H1 (cell line): Measurements from ENCODE around the gene RERE. TPM values are rescaled to one million over a fixed set of nuclear protein-coding genes. Genes with fewer than 3 reads are reported as not detected.

ENCODE experiments used
- CTCF ChIA-PET: fragments of 300-600 bp; sonication (Branson Sonifier 250); formaldehyde crosslinking; loops from one replicate; lab custom pipeline; 2021; ENCODE audit not compliant: partially characterized antibody; lab: Charles Lee
- POLR2A ChIA-PET: fragments of 300-600 bp; sonication (Branson Sonifier 250); formaldehyde crosslinking; loops from one replicate; lab custom pipeline; 2021; ENCODE audit warnings: inconsistent platforms; ENCODE audit not compliant: partially characterized antibody; lab: Charles Lee
- DNase-seq, 2 experiments: peaks; one replicate each; pipeline versions ENCODE4 v3.0.0 to v3.0.0-alpha.2; 2010 to 2022; ENCODE audit warnings: low spot score in 2 of 2, low read depth in 1 of 2, mixed read lengths in 1 of 2
- FAIRE-seq: peaks from 2 replicates; lab custom pipeline; 2011; peaks lifted over from hg19 to GRCh38; lab: Jason Lieb, UNC
- H2AFZ ChIP-seq: 2 replicates; pipeline ENCODE4 v1.8.1; 2012; ENCODE audit warnings: low read length, inconsistent platforms
- H2AK5ac ChIP-seq: 2 replicates; pipeline ENCODE4 v1.6.1; 2013; ENCODE audit warnings: low read depth, low read length
- H2BK120ac ChIP-seq: replicated peaks from 2 replicates; pipeline ENCODE3; 2013; ENCODE audit warnings: low read depth, low read length, inconsistent platforms
- H2BK12ac ChIP-seq: 2 replicates; pipeline ENCODE4 v1.6.1; 2013; ENCODE audit warnings: low read depth, low read length
- H2BK15ac ChIP-seq: 2 replicates; pipeline ENCODE4 v1.6.1; 2013; ENCODE audit warnings: low read length
- H2BK20ac ChIP-seq: 2 replicates; pipeline ENCODE4 v1.6.1; 2013; ENCODE audit warnings: low read length
- H2BK5ac ChIP-seq: 2 replicates; pipeline ENCODE4 v1.6.1; 2013; ENCODE audit warnings: low read depth, low read length
- H3K14ac ChIP-seq: 2 replicates; pipeline ENCODE4 v1.6.1; 2013; ENCODE audit warnings: inconsistent platforms; ENCODE audit not compliant: insufficient read length
- H3K18ac ChIP-seq: 2 replicates; pipeline ENCODE4 v1.6.1; 2013; ENCODE audit warnings: low read length; ENCODE audit errors: extremely low read depth
- H3K23ac ChIP-seq: 2 replicates; pipeline ENCODE4 v1.6.1; 2013; ENCODE audit warnings: inconsistent platforms; ENCODE audit not compliant: insufficient read length
- H3K23me2 ChIP-seq: 2 replicates; pipeline ENCODE4 v1.6.1; 2013; ENCODE audit warnings: low read depth, low read length
- H3K27ac ChIP-seq: 2 replicates; pipeline ENCODE4 v1.6.1; 2011; ENCODE audit warnings: low read depth, low read length, inconsistent platforms
- H3K27me3 ChIP-seq, 4 experiments: replicated peaks in 1 of 4; 1 replicate in 1 of 4; 2 replicates in 3 of 4; pipeline versions ENCODE4 v1.6.1 to v1.8.1; 2011 to 2013; ENCODE audit warnings: low read length in 3 of 4, mild to moderate bottlenecking in 3 of 4, inconsistent platforms in 2 of 4, mixed read lengths in 2 of 4, moderate library complexity in 1 of 4; ENCODE audit not compliant: control insufficient read depth in 3 of 4, insufficient read depth in 3 of 4; ENCODE audit errors: extremely low read depth in 1 of 4
- H3K36me3 ChIP-seq, 4 experiments: 2 replicates each; pipeline versions ENCODE4 v1.6.1 to v1.8.1; 2011 to 2013; ENCODE audit warnings: mild to moderate bottlenecking in 4 of 4, low read length in 3 of 4, moderate library complexity in 2 of 4, control low read depth in 1 of 4, inconsistent platforms in 1 of 4; ENCODE audit not compliant: insufficient read depth in 4 of 4, control insufficient read depth in 2 of 4
- H3K4ac ChIP-seq: replicated peaks from 2 replicates; pipeline ENCODE3; 2013; ENCODE audit warnings: low read length, low read depth, mixed read lengths, inconsistent platforms; ENCODE audit not compliant: insufficient read length
- H3K4me1 ChIP-seq, 4 experiments: replicated peaks in 1 of 4; 1 replicate in 1 of 4; 2 replicates in 3 of 4; pipeline versions ENCODE4 v1.6.1 to v1.8.1; 2011 to 2013; ENCODE audit warnings: low read length in 3 of 4, inconsistent platforms in 2 of 4, mixed read lengths in 1 of 4; ENCODE audit not compliant: insufficient read depth in 4 of 4, control insufficient read depth in 3 of 4
- H3K4me2 ChIP-seq, 2 experiments: 2 replicates each; pipeline versions ENCODE4 v1.6.1 to v1.8.1; 2011 to 2013; ENCODE audit warnings: low read depth in 2 of 2, low read length in 2 of 2, control low read depth in 1 of 2, inconsistent platforms in 1 of 2, mild to moderate bottlenecking in 1 of 2; ENCODE audit not compliant: insufficient read depth in 1 of 2
- H3K4me3 ChIP-seq, 4 experiments: fragments of 200-600, 300-600 bp in 1 of 4; sonication (generic), shearing (Covaris generic), sonication (Bioruptor Twin) in 1 of 4; 2 replicates each; pipeline versions ENCODE4 v1.5.1 to v1.8.1; 2011 to 2016; ENCODE audit warnings: low read length in 4 of 4, low read depth in 3 of 4, control low read depth in 2 of 4, inconsistent platforms in 2 of 4, mild to moderate bottlenecking in 2 of 4, mixed read lengths in 1 of 4, moderate library complexity in 1 of 4; ENCODE audit not compliant: insufficient read depth in 2 of 4; ENCODE audit errors: extremely low read depth in 1 of 4
- H3K56ac ChIP-seq: replicated peaks from 2 replicates; pipeline ENCODE3; 2013; ENCODE audit warnings: low read depth, mild to moderate bottlenecking, mixed read lengths, low read length, inconsistent platforms; ENCODE audit not compliant: insufficient read length
- H3K79me1 ChIP-seq: 2 replicates; pipeline ENCODE4 v1.6.1; 2013; ENCODE audit warnings: low read depth, low read length, control low read depth
- H3K79me2 ChIP-seq, 2 experiments: 2 replicates each; pipeline versions ENCODE4 v1.6.1 to v1.8.1; 2012 to 2013; ENCODE audit warnings: low read length in 2 of 2, mild to moderate bottlenecking in 2 of 2, inconsistent platforms in 1 of 2; ENCODE audit not compliant: insufficient read depth in 2 of 2, control insufficient read depth in 1 of 2
- H3K9ac ChIP-seq, 4 experiments: replicated peaks in 1 of 4; 1 replicate in 1 of 4; 2 replicates in 3 of 4; pipeline versions ENCODE4 v1.6.1 to v1.8.1; 2011 to 2013; ENCODE audit warnings: low read depth in 3 of 4, low read length in 3 of 4, control low read depth in 2 of 4, mild to moderate bottlenecking in 2 of 4, moderate library complexity in 2 of 4, inconsistent platforms in 1 of 4; ENCODE audit errors: extremely low read depth in 1 of 4
- H3K9me3 ChIP-seq, 2 experiments: 2 replicates each; pipeline versions ENCODE4 v1.6.1 to v1.8.1; 2012 to 2013; ENCODE audit warnings: mild to moderate bottlenecking in 2 of 2, moderate library complexity in 2 of 2, control low read depth in 1 of 2, inconsistent platforms in 1 of 2, low read depth in 1 of 2, low read length in 1 of 2, mixed read lengths in 1 of 2; ENCODE audit not compliant: insufficient read depth in 2 of 2
- H4K20me1 ChIP-seq, 2 experiments: replicated peaks in 1 of 2; 2 replicates each; pipeline versions ENCODE3 to v1.8.1; 2011 to 2013; ENCODE audit warnings: inconsistent platforms in 2 of 2, low read length in 2 of 2, mild to moderate bottlenecking in 1 of 2; ENCODE audit not compliant: insufficient read depth in 2 of 2, control insufficient read depth in 1 of 2
- H4K5ac ChIP-seq: 2 replicates; pipeline ENCODE4 v1.6.1; 2013; ENCODE audit warnings: low read length, low read depth, mixed read lengths, inconsistent platforms; ENCODE audit not compliant: insufficient read length
- H4K8ac ChIP-seq: 2 replicates; pipeline ENCODE4 v1.8.0; 2013; ENCODE audit warnings: mild to moderate bottlenecking, moderate library complexity, low read length, inconsistent platforms; ENCODE audit not compliant: insufficient read depth; ENCODE audit errors: extremely low read depth
- H4K91ac ChIP-seq: replicated peaks from 2 replicates; pipeline ENCODE3; 2013; ENCODE audit warnings: low read length, mixed read lengths, inconsistent platforms; ENCODE audit not compliant: insufficient read length
- CHD1 ChIP-seq: IDR thresholded peaks from 2 replicates; pipeline ENCODE4 v1.6.1; 2012; ENCODE audit warnings: low read depth, low read length, improper control_type of control experiment
- PHF8 ChIP-seq: fragments of 200-600 bp; sonication (generic); conservative IDR thresholded peaks from 2 replicates; pipeline ENCODE4 v1.7.1; 2012; ENCODE audit warnings: low read depth, mild to moderate bottlenecking, inconsistent platforms, low read length, moderate library complexity
- POLR2AphosphoS5 ChIP-seq: IDR thresholded peaks from 2 replicates; pipeline ENCODE4 v1.6.1; 2011; ENCODE audit warnings: low read depth, low read length
- RAD21 ChIP-seq, 2 experiments: IDR thresholded peaks in 1 of 2; conservative IDR thresholded peaks in 1 of 2; 2 replicates each; pipeline ENCODE4 v1.6.1; 2011; ENCODE audit warnings: low read depth in 2 of 2, low read length in 2 of 2, improper control_type of control experiment in 1 of 2, inconsistent platforms in 1 of 2, mild to moderate bottlenecking in 1 of 2, moderate library complexity in 1 of 2
- SP1 ChIP-seq: IDR thresholded peaks from 2 replicates; pipeline ENCODE4 v1.6.1; 2011; ENCODE audit warnings: low read depth, low read length
- TEAD4 ChIP-seq: IDR thresholded peaks from 2 replicates; pipeline ENCODE4 v1.6.1; 2012; ENCODE audit warnings: low read depth, low read length, inconsistent platforms, mixed read lengths
- whole genome bisulfite sequencing, 2 experiments: shearing (Covaris generic) in 1 of 2; methylation state at CpG; one replicate each; pipeline versions ENCODE4 v1.1.6 to v1.1.7; 2013 to 2015; ENCODE audit warnings: low lambda C conversion rate in 2 of 2, mixed read lengths in 2 of 2, inconsistent platforms in 1 of 2, low coverage in 1 of 2, missing lambda C conversion rate in 1 of 2; ENCODE audit not compliant: insufficient replicate concordance in 2 of 2, insufficient coverage in 1 of 2, insufficient read length in 1 of 2; ENCODE audit errors: extremely low coverage in 1 of 2, missing lambda C conversion rate in 1 of 2; 5-methylcytosine and 5-hydroxymethylcytosine counted together
- polyA plus RNA-seq, 7 experiments: library from polyadenylated mRNA; depleted of rRNA in 3 of 7; stranded (reverse) in 5 of 7; unstranded in 2 of 7; fragments of >200 nt in 5 of 7; fragments of 200-250 nt in 2 of 7; gene quantifications; 1 replicate in 5 of 7; 2 replicates in 1 of 7; 4 replicates in 1 of 7; pipeline versions ENCODE4 v1.2.1 to v1.2.3, GENCODE V29; 2011 to 2013; ENCODE audit warnings: missing spikeins in 2 of 7, mixed read lengths in 2 of 7
- total RNA-seq: library from RNA; stranded (reverse); fragmentation: NEBNext Ultra II Directional; extraction: Animal tissue kit (Norgen Biotek cat#: 25700); gene quantifications from 2 replicates; pipeline ENCODE4 v1.2.1, GENCODE V29; 2021
- TF ChIP-seq, protein P1 (sequence below): IDR thresholded peaks from 2 replicates; pipeline ENCODE4 v1.6.1; 2012; ENCODE audit warnings: low read length, inconsistent platforms

Gene RERE
- total and polyA plus RNA-seq, 2 of the 8 experiments (the other 6 are each of a cell fraction or from before 2014, with no cell fraction given) = 15.3 to 142 TPM

DNA sequence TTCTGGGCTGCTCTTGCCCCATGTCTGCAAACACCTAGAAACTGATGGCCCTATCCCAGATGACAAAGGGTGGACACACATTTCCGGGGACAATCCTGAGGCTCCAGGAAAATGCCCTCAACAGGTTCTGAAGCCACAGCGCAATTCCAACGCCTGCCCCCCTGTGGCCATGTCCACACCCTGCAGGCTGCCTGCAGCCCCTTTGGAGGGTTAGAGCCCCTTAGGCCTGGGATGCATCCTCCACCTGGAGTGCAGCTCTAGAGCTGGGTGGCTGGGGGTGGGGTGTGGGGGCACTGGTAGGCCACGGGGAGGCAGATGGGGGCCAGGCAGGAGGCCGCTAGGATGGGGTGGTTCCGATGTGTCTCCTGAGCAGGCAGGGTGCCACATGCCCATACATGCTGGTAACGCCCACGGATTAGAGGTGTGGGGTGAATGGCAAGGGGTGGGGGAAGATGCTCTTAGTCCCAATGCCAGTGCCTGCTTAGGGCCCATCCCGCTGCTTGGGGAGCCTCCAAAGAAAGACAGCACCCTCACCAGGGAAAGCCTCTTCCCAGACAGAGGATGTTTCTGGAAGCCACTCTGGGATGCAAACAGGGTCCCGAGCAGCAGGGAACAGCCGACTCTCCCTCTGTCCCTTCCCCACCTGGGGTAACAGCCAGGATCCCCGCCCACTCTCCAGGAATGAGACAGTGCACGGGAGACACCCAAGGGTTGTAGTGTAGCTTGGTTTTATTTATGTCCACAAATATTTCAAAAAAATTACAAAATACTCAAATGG, 465.6 kb downstream of the RERE start:
- H3K9me3 ChIP-seq = no peaks in the 10 kb centered on the region
- no peaks in the 10 kb centered on the region for H3K27me3 ChIP-seq
- H3K79me2 ChIP-seq = no peaks in the 10 kb centered on the region
- H2AFZ ChIP-seq = no peak overlapping the region
- H3K79me1 ChIP-seq = no peaks in the 10 kb centered on the region
- H3K4ac ChIP-seq = no peak overlapping the region
- H2BK120ac ChIP-seq = no peak overlapping the region
- no peak overlapping the region for H3K56ac ChIP-seq
- H3K4me3 ChIP-seq = no peak overlapping the region
- 64% methylated on average over 9 of the region's 13 CpGs; no CpG with 5 or more reads in 1 of the 2 experiments for WGBS, 2 experiments
- no peak overlapping the region for H2BK12ac ChIP-seq
- H3K23ac ChIP-seq = no peak overlapping the region
- H2BK5ac ChIP-seq = no peak overlapping the region
- no peak overlapping the region for H3K9ac ChIP-seq
- H2BK20ac ChIP-seq = no peak overlapping the region
- H4K8ac ChIP-seq = no peak overlapping the region; the same call in none of the 2 replicates
- H2BK15ac ChIP-seq = no peak overlapping the region
- no peak overlapping the region for H4K5ac ChIP-seq
- H3K18ac ChIP-seq = no peak overlapping the region
- no peak overlapping the region for H2AK5ac ChIP-seq
- no peaks in the 10 kb centered on the region for H3K23me2 ChIP-seq
- ChIA-PET POLR2A (interaction anchor here (1.2 to 1.7 kb wide), 3 partner anchors 8 to 16 kb away, joined by 3 to 5 read pairs (median 3); no protein-coding TSS in a partner anchor), CTCF (interaction anchor here (0.6 to 7.6 kb wide), 34 partner anchors 8 to 395 kb away, joined by 3 to 73 read pairs (median 4); partner anchors contain the start of gene SLC45A1)
- H4K91ac ChIP-seq = no peak overlapping the region
- H3K27ac ChIP-seq = no peak overlapping the region
- no peak overlapping the region for H3K4me2 ChIP-seq
- H3K14ac ChIP-seq = no peak overlapping the region
- H3K4me1 ChIP-seq = peaks cover 0 to 11% (median 3%) of the 10 kb centered on the region in 4 experiments; a peak in 5 of 7 replicates
- H3K36me3 ChIP-seq = peaks cover 3 to 25% (median 18%) of the 10 kb centered on the region in 4 experiments; a peak in 6 of 8 replicates
- peak in 1 of 2 experiments; percentile 85 for DNase-seq
- H4K20me1 ChIP-seq = peaks cover 2 to 7% of the 10 kb centered on the region in 2 experiments
- no peak for FAIRE-seq
- TF ChIP-seq SP1 (no peak), POLR2AphosphoS5 (peak; percentile 23; the same call in 1 of the 2 replicates), TEAD4 (peak; percentile 64), CHD1 (no peak), RAD21 (IDR thresholded peaks at IDR 0.05 in 1 of 2, conservative IDR thresholded peaks at IDR 0.05 in 1 of 2; ENCODE audit: low read depth in 2 of 2, low read length in 2 of 2) (peak; percentile 53 to 66), PHF8 (no peak)
- TF ChIP-seq, protein P1, sequence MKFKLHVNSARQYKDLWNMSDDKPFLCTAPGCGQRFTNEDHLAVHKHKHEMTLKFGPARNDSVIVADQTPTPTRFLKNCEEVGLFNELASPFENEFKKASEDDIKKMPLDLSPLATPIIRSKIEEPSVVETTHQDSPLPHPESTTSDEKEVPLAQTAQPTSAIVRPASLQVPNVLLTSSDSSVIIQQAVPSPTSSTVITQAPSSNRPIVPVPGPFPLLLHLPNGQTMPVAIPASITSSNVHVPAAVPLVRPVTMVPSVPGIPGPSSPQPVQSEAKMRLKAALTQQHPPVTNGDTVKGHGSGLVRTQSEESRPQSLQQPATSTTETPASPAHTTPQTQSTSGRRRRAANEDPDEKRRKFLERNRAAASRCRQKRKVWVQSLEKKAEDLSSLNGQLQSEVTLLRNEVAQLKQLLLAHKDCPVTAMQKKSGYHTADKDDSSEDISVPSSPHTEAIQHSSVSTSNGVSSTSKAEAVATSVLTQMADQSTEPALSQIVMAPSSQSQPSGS = no peak
